SK-N-SH treated with all-trans-retinoic acid at 6 μM for 48 hours (cell line): ENCODE measurements around the gene PCNT.

Experiments used
- ATAC-seq: fragments of 200-7000 bp; cut with Tn5 transposase; 3 replicates; pipeline ENCODE4 v1.9.1; 2020; ENCODE audit warnings: mild to moderate bottlenecking, moderate library complexity
- BACH2 ChIP-seq: fragments of 250-450 bp; sonication (Bioruptor Pico); IDR thresholded peaks from 2 replicates; pipeline ENCODE4 v1.9.0; 2021; ENCODE audit warnings: mild to moderate bottlenecking, borderline replicate concordance
- CSDC2 ChIP-seq: fragments of 250-450 bp; sonication (Bioruptor Pico); IDR thresholded peaks from 2 replicates; pipeline ENCODE4 v1.5.0; 2020; ENCODE audit warnings: mild to moderate bottlenecking, moderate library complexity
- GLIS3 ChIP-seq: fragments of 250-450 bp; sonication (Bioruptor Pico); IDR thresholded peaks from 2 replicates; pipeline ENCODE4 v1.5.0; 2020; ENCODE audit warnings: mild to moderate bottlenecking, moderate library complexity
- ISL1 ChIP-seq: fragments of 250-450 bp; sonication (Bioruptor Pico); IDR thresholded peaks from 2 replicates; pipeline ENCODE4 v2.1.2; 2022; ENCODE audit warnings: mild to moderate bottlenecking, moderate library complexity
- OSR1 ChIP-seq: fragments of 250-450 bp; sonication (Bioruptor Pico); IDR thresholded peaks from 2 replicates; pipeline ENCODE4 v1.8.0; 2022; ENCODE audit warnings: moderate library complexity, mild to moderate bottlenecking, inconsistent platforms
- POU6F1 ChIP-seq: fragments of 250-450 bp; sonication (Bioruptor Pico); IDR thresholded peaks from 2 replicates; pipeline ENCODE4 v1.8.0; 2021; ENCODE audit warnings: low read depth, mild to moderate bottlenecking, moderate library complexity, borderline replicate concordance
- PPARA ChIP-seq: fragments of 250-450 bp; sonication (Bioruptor Pico); IDR thresholded peaks from 2 replicates; pipeline ENCODE4 v1.5.0; 2020; ENCODE audit warnings: mild to moderate bottlenecking, borderline replicate concordance
- RARB ChIP-seq: fragments of 250-450 bp; sonication (Bioruptor Pico); IDR thresholded peaks from 2 replicates; pipeline ENCODE4 v1.8.0; 2021; ENCODE audit warnings: mild to moderate bottlenecking, moderate library complexity
- SNAI2 ChIP-seq: fragments of 250-450 bp; sonication (Bioruptor Pico); IDR thresholded peaks from 2 replicates; pipeline ENCODE4 v1.5.0; 2020; ENCODE audit warnings: mild to moderate bottlenecking, moderate library complexity
- TCF4 ChIP-seq: fragments of 250-450 bp; sonication (Bioruptor Pico); IDR thresholded peaks from 2 replicates; pipeline ENCODE4 v1.8.0; 2021; ENCODE audit warnings: mild to moderate bottlenecking, moderate library complexity, borderline replicate concordance
- TOX ChIP-seq: fragments of 250-450 bp; sonication (Bioruptor Pico); IDR thresholded peaks from 2 replicates; pipeline ENCODE4 v1.8.0; 2021; ENCODE audit warnings: mild to moderate bottlenecking, moderate library complexity, borderline replicate concordance
- ZFP3 ChIP-seq: fragments of 250-450 bp; sonication (Bioruptor Pico); IDR thresholded peaks from 2 replicates; pipeline ENCODE4 v1.5.0; 2020; ENCODE audit warnings: mild to moderate bottlenecking, moderate library complexity
- ZFP30 ChIP-seq: fragments of 450-650 bp; formaldehyde crosslinking; IDR thresholded peaks from 2 replicates; pipeline ENCODE4 v1.5.0; 2022; ENCODE audit warnings: mild to moderate bottlenecking, moderate library complexity
- ZNF565 ChIP-seq: fragments of 450-650 bp; formaldehyde crosslinking; conservative IDR thresholded peaks from 2 replicates; pipeline ENCODE4 v1.5.0; 2020; ENCODE audit warnings: low read depth, mild to moderate bottlenecking, moderate library complexity
- ZNF70 ChIP-seq: fragments of 450-650 bp; formaldehyde crosslinking; IDR thresholded peaks from 2 replicates; pipeline ENCODE4 v1.5.0; 2020; ENCODE audit warnings: mild to moderate bottlenecking, moderate library complexity
- ZNF8 ChIP-seq: fragments of 450-650 bp; formaldehyde crosslinking; IDR thresholded peaks from 2 replicates; pipeline ENCODE4 v1.5.0; 2020; ENCODE audit warnings: mild to moderate bottlenecking, moderate library complexity
- TF ChIP-seq, protein P1 (sequence below): fragments of 250-450 bp; sonication (Bioruptor Pico); IDR thresholded peaks from 2 replicates; pipeline ENCODE4 v1.5.0; 2020; ENCODE audit warnings: mild to moderate bottlenecking, moderate library complexity
- TF ChIP-seq, protein P2 (sequence below): fragments of 250-450 bp; sonication (Bioruptor Pico); IDR thresholded peaks from 2 replicates; pipeline ENCODE4 v1.8.0; 2020; ENCODE audit warnings: mild to moderate bottlenecking, moderate library complexity, borderline replicate concordance
- TF ChIP-seq, protein P3 (sequence below): fragments of 250-450 bp; sonication (Bioruptor Pico); IDR thresholded peaks from 2 replicates; pipeline ENCODE4 v1.5.1; 2021; ENCODE audit warnings: mild to moderate bottlenecking, moderate library complexity
- TF ChIP-seq, protein P4 (sequence below): fragments of 250-450 bp; sonication (Bioruptor Pico); IDR thresholded peaks from 2 replicates; pipeline ENCODE4 v1.5.1; 2020; ENCODE audit warnings: low read depth, mild to moderate bottlenecking, moderate library complexity

PCNT gene

GRCh38 chr21:46385846-46386733 lies 62.1 kb downstream of the PCNT start:
- ATAC-seq: no peak; the same call in 2 of the 3 replicates
- TF ChIP-seq OSR1 (CRISPR knock-in tag) (no peak), ZNF8 (no peak), POU6F1 (CRISPR knock-in tag) (no peak), TCF4 (CRISPR knock-in tag) (no peak), PPARA (no peak), ZNF565 (CRISPR knock-in tag) (no peak), ZNF70 (CRISPR knock-in tag) (no peak), ZFP3 (CRISPR knock-in tag) (no peak), ISL1 (CRISPR knock-in tag) (no peak), SNAI2 (CRISPR knock-in tag) (no peak), BACH2 (CRISPR knock-in tag) (no peak), ZFP30 (CRISPR knock-in tag) (no peak), RARB (CRISPR knock-in tag) (no peak), TOX (CRISPR knock-in tag) (no peak)
- TF ChIP-seq, protein P1, sequence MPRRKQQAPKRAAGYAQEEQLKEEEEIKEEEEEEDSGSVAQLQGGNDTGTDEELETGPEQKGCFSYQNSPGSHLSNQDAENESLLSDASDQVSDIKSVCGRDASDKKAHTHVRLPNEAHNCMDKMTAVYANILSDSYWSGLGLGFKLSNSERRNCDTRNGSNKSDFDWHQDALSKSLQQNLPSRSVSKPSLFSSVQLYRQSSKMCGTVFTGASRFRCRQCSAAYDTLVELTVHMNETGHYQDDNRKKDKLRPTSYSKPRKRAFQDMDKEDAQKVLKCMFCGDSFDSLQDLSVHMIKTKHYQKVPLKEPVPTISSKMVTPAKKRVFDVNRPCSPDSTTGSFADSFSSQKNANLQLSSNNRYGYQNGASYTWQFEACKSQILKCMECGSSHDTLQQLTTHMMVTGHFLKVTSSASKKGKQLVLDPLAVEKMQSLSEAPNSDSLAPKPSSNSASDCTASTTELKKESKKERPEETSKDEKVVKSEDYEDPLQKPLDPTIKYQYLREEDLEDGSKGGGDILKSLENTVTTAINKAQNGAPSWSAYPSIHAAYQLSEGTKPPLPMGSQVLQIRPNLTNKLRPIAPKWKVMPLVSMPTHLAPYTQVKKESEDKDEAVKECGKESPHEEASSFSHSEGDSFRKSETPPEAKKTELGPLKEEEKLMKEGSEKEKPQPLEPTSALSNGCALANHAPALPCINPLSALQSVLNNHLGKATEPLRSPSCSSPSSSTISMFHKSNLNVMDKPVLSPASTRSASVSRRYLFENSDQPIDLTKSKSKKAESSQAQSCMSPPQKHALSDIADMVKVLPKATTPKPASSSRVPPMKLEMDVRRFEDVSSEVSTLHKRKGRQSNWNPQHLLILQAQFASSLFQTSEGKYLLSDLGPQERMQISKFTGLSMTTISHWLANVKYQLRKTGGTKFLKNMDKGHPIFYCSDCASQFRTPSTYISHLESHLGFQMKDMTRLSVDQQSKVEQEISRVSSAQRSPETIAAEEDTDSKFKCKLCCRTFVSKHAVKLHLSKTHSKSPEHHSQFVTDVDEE (CRISPR knock-in tag): no peak
- TF ChIP-seq, protein P2, sequence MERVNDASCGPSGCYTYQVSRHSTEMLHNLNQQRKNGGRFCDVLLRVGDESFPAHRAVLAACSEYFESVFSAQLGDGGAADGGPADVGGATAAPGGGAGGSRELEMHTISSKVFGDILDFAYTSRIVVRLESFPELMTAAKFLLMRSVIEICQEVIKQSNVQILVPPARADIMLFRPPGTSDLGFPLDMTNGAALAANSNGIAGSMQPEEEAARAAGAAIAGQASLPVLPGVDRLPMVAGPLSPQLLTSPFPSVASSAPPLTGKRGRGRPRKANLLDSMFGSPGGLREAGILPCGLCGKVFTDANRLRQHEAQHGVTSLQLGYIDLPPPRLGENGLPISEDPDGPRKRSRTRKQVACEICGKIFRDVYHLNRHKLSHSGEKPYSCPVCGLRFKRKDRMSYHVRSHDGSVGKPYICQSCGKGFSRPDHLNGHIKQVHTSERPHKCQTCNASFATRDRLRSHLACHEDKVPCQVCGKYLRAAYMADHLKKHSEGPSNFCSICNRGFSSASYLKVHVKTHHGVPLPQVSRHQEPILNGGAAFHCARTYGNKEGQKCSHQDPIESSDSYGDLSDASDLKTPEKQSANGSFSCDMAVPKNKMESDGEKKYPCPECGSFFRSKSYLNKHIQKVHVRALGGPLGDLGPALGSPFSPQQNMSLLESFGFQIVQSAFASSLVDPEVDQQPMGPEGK (CRISPR knock-in tag): no peak
- TF ChIP-seq, protein P3, sequence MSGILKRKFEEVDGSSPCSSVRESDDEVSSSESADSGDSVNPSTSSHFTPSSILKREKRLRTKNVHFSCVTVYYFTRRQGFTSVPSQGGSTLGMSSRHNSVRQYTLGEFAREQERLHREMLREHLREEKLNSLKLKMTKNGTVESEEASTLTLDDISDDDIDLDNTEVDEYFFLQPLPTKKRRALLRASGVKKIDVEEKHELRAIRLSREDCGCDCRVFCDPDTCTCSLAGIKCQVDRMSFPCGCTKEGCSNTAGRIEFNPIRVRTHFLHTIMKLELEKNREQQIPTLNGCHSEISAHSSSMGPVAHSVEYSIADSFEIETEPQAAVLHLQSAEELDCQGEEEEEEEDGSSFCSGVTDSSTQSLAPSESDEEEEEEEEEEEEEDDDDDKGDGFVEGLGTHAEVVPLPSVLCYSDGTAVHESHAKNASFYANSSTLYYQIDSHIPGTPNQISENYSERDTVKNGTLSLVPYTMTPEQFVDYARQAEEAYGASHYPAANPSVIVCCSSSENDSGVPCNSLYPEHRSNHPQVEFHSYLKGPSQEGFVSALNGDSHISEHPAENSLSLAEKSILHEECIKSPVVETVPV: no peak
- TF ChIP-seq, protein P4, sequence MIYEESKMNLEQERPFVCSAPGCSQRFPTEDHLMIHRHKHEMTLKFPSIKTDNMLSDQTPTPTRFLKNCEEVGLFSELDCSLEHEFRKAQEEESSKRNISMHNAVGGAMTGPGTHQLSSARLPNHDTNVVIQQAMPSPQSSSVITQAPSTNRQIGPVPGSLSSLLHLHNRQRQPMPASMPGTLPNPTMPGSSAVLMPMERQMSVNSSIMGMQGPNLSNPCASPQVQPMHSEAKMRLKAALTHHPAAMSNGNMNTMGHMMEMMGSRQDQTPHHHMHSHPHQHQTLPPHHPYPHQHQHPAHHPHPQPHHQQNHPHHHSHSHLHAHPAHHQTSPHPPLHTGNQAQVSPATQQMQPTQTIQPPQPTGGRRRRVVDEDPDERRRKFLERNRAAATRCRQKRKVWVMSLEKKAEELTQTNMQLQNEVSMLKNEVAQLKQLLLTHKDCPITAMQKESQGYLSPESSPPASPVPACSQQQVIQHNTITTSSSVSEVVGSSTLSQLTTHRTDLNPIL: no peak

DNA sequence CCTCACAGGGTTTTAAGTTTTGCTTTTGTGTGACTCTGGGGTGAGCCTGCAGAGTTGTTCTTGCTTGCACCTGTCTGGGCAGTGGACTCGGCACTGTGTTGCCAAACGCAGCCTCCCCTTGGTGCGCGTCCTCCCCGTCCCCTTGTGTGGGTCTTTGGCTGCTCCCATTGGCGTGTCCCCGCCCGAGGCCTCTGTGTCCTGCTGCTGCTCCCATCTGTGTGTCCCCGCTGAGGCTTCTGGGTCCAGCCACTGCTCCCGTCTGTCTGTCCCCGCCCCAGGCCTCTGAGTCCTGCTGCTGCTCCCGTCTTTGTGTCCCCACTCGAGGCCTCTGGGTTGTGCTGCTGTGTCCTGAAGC lies 62.8 kb downstream of the PCNT start:
- TF ChIP-seq ZNF70 (CRISPR knock-in tag): no peak
- TF ChIP-seq ZNF565 (CRISPR knock-in tag): no peak
- TF ChIP-seq PPARA: no peak
- TF ChIP-seq RARB (CRISPR knock-in tag): no peak
- TF ChIP-seq GLIS3 (CRISPR knock-in tag): no peak
- TF ChIP-seq BACH2 (CRISPR knock-in tag): no peak
- TF ChIP-seq, protein P2 (CRISPR knock-in tag): no peak
- no peak for TF ChIP-seq OSR1 (CRISPR knock-in tag)
- TF ChIP-seq, protein P3: no peak
- TF ChIP-seq, protein P4: no peak
- TF ChIP-seq CSDC2 (CRISPR knock-in tag): no peak
- no peak for TF ChIP-seq ZNF8
- TF ChIP-seq, all 23 proteins: peak for 0
- no peak for ATAC-seq
